ENCODE measurements around the gene MYO16.
A peak's percentile ranks its signal among the peaks of the same experiment; 100 is the strongest.

MYO16 gene

GRCh38 chr13:108961542-108962125 is 332.2 kb downstream of the MYO16 start:
- FAIRE-seq (peak; percentile 67), DNase-seq (ENCODE audit: insufficient read length, low spot score) (peak; percentile 7)
- no peak for TF ChIP-seq TAF1 (IDR thresholded peaks at IDR 0.05; ENCODE audit: low read depth, low read length)
- no peak for TF ChIP-seq PAX5 (IDR thresholded peaks at IDR 0.05; ENCODE audit: insufficient read depth, low read length, severe bottlenecking)
- TF ChIP-seq POLR2AphosphoS5 (IDR thresholded peaks at IDR 0.05; ENCODE audit: low read depth, low read length) = no peak
- no peak for TF ChIP-seq POU2F2 (IDR thresholded peaks at IDR 0.05; ENCODE audit: low read depth, low read length)
- TF ChIP-seq SPI1 (IDR thresholded peaks at IDR 0.05; ENCODE audit: low read depth, low read length) = no peak
- TF ChIP-seq POLR2A (IDR thresholded peaks at IDR 0.05; ENCODE audit: low read depth, low read length) = no peak

GRCh38 chr13:108962654-108963053 is 333.2 kb downstream of the MYO16 start:
- TF ChIP-seq POU2F2 (IDR thresholded peaks at IDR 0.05; ENCODE audit: low read depth, low read length) (no peak), TAF1 (IDR thresholded peaks at IDR 0.05; ENCODE audit: low read depth, low read length) (no peak), SPI1 (IDR thresholded peaks at IDR 0.05; ENCODE audit: low read depth, low read length) (no peak), POLR2A (IDR thresholded peaks at IDR 0.05; ENCODE audit: low read depth, low read length) (no peak), POLR2AphosphoS5 (IDR thresholded peaks at IDR 0.05; ENCODE audit: low read depth, low read length) (no peak), PAX5 (IDR thresholded peaks at IDR 0.05; ENCODE audit: insufficient read depth, low read length, severe bottlenecking) (no peak)
- no peak for DNase-seq (ENCODE audit: insufficient read length, low spot score)
- no peak for FAIRE-seq

DNA sequence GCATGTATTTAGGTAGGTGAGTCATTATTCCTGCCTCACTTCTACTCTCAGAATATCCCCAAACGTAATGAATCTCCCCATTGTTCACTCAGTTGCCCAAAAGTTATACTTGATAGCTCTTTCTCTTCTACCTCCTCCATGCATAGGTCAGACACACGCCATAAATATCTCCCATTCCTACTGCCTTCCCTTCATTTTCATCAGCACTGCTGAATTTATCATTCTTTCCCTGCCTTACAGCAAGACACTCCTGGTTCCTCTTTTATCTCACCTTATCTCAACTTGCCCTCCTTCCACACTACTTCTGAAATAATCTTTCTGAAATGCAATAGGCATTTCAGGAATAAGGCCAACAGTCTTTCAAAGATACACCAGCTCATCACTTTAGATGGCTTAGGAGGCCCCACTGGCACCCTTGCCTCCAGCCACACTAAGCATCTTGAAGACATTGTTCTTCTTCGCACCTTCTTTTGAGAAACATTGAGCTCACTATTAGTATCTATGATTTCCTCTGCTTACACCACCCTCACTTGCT is 333.9 kb downstream of the MYO16 start:
- no peak for FAIRE-seq
- TF ChIP-seq SPI1 (IDR thresholded peaks at IDR 0.05; ENCODE audit: low read depth, low read length) (no peak), POLR2A (IDR thresholded peaks at IDR 0.05; ENCODE audit: low read depth, low read length) (no peak), PAX5 (IDR thresholded peaks at IDR 0.05; ENCODE audit: insufficient read depth, low read length, severe bottlenecking) (no peak), POU2F2 (IDR thresholded peaks at IDR 0.05; ENCODE audit: low read depth, low read length) (no peak), POLR2AphosphoS5 (IDR thresholded peaks at IDR 0.05; ENCODE audit: low read depth, low read length) (no peak), TAF1 (IDR thresholded peaks at IDR 0.05; ENCODE audit: low read depth, low read length) (no peak)

GRCh38 chr13:108963846-108964600 is 334.6 kb downstream of the MYO16 start:
- no peak for TF ChIP-seq POLR2AphosphoS5 (IDR thresholded peaks at IDR 0.05; ENCODE audit: low read depth, low read length)
- TF ChIP-seq POU2F2 (IDR thresholded peaks at IDR 0.05; ENCODE audit: low read depth, low read length) = no peak
- TF ChIP-seq TAF1 (IDR thresholded peaks at IDR 0.05; ENCODE audit: low read depth, low read length) = no peak
- TF ChIP-seq PAX5 (IDR thresholded peaks at IDR 0.05; ENCODE audit: insufficient read depth, low read length, severe bottlenecking) = no peak
- TF ChIP-seq POLR2A (IDR thresholded peaks at IDR 0.05; ENCODE audit: low read depth, low read length) = no peak
- no peak for TF ChIP-seq SPI1 (IDR thresholded peaks at IDR 0.05; ENCODE audit: low read depth, low read length)
- no peak for DNase-seq (ENCODE audit: insufficient read length, low spot score)
- FAIRE-seq = no peak

More for the DNA sequence above, 333.9 kb downstream of the MYO16 start:
- DNase-seq (ENCODE audit: insufficient read length, low spot score) = no peak

DNA sequence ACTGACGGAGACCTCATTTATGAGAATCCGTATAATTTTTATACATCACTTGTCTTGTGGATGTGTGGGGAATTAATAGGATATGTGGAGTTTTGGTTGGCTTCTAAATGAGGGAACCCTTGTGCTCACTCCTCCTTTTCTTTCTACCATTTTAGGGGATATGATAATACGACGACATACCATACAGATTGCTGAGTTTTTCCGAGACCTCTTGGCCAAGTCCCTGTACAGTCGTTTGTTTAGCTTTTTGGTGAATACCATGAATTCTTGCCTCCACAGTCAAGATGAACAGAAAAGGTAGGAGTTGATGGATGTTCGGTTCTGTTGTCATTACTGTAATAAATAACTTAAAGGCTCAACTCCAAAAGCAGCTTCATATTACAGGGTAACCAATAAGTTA is 335.2 kb downstream of the MYO16 start:
- no peak for TF ChIP-seq POLR2AphosphoS5 (IDR thresholded peaks at IDR 0.05; ENCODE audit: low read depth, low read length)
- TF ChIP-seq POU2F2 (IDR thresholded peaks at IDR 0.05; ENCODE audit: low read depth, low read length) = no peak
- TF ChIP-seq TAF1 (IDR thresholded peaks at IDR 0.05; ENCODE audit: low read depth, low read length) = no peak
- TF ChIP-seq PAX5 (IDR thresholded peaks at IDR 0.05; ENCODE audit: insufficient read depth, low read length, severe bottlenecking) = no peak
- no peak for TF ChIP-seq POLR2A (IDR thresholded peaks at IDR 0.05; ENCODE audit: low read depth, low read length)
- no peak for TF ChIP-seq SPI1 (IDR thresholded peaks at IDR 0.05; ENCODE audit: low read depth, low read length)
- FAIRE-seq = no peak

GRCh38 chr13:108967371-108967770 is 338.0 kb downstream of the MYO16 start:
- FAIRE-seq (no peak), DNase-seq (ENCODE audit: insufficient read length, low spot score) (no peak)
- TF ChIP-seq SPI1 (IDR thresholded peaks at IDR 0.05; ENCODE audit: low read depth, low read length) = no peak

More for the DNA sequence above, 335.2 kb downstream of the MYO16 start:
- DNase-seq (ENCODE audit: insufficient read length, low spot score) = no peak

GRCh38 chr13:108968566-108968965 is 339.2 kb downstream of the MYO16 start:
- FAIRE-seq = no peak
- DNase-seq (ENCODE audit: insufficient read length, low spot score) = no peak
- no peak for TF ChIP-seq POLR2AphosphoS5 (IDR thresholded peaks at IDR 0.05; ENCODE audit: low read depth, low read length)
- TF ChIP-seq POU2F2 (IDR thresholded peaks at IDR 0.05; ENCODE audit: low read depth, low read length) = no peak
- no peak for TF ChIP-seq PAX5 (IDR thresholded peaks at IDR 0.05; ENCODE audit: insufficient read depth, low read length, severe bottlenecking)
- no peak for TF ChIP-seq SPI1 (IDR thresholded peaks at IDR 0.05; ENCODE audit: low read depth, low read length)
- no peak for TF ChIP-seq POLR2A (IDR thresholded peaks at IDR 0.05; ENCODE audit: low read depth, low read length)
- no peak for TF ChIP-seq TAF1 (IDR thresholded peaks at IDR 0.05; ENCODE audit: low read depth, low read length)

DNA sequence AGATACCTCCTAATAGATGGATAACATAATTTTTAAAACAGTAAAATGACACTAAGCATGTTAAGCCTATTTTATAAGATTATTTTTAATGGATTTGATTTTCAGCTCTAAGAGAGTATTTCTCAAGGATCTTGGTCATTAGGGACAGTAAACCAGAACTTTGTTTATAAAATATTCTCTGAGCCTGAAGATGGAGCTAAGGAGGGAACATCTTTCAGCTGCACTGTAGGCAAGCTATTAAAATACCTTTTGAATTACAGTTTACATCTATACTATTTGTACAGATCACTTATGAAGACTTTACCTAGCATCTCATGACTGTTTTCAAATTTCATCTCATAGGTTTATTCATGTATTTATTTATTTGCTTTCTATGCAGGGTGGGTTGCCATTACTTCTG is 345.3 kb downstream of the MYO16 start:
- DNase-seq (ENCODE audit: insufficient read length, low spot score) (no peak), FAIRE-seq (no peak)

DNA sequence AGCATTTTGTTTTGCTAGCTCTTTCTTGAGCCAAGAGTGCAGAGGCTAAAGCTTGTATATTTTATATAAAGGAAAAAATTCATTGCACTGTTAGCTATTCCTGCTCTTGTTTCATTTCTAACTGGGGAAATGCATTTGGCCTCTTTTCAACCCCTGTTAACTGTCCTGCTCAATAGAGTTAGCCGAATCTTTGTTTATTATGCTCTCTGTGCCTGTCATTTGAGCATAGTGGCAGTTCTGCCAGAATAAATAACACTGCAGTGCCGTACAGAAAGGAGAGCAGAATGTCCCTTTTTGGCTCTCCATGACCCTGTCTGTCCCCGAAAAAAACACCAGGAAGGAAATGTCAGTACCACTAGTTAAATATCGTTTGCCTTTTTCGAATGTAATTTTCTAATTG is 350.8 kb downstream of the MYO16 start:
- DNase-seq (ENCODE audit: insufficient read length, low spot score) (no peak), FAIRE-seq (no peak)
- TF ChIP-seq PAX5 (IDR thresholded peaks at IDR 0.05; ENCODE audit: insufficient read depth, low read length, severe bottlenecking) (no peak), SPI1 (IDR thresholded peaks at IDR 0.05; ENCODE audit: low read depth, low read length) (no peak), POU2F2 (IDR thresholded peaks at IDR 0.05; ENCODE audit: low read depth, low read length) (no peak), TAF1 (IDR thresholded peaks at IDR 0.05; ENCODE audit: low read depth, low read length) (no peak), POLR2AphosphoS5 (IDR thresholded peaks at IDR 0.05; ENCODE audit: low read depth, low read length) (no peak), POLR2A (IDR thresholded peaks at IDR 0.05; ENCODE audit: low read depth, low read length) (no peak)

More for the DNA sequence above, 345.3 kb downstream of the MYO16 start:
- TF ChIP-seq SPI1 (IDR thresholded peaks at IDR 0.05; ENCODE audit: low read depth, low read length) (no peak), PAX5 (IDR thresholded peaks at IDR 0.05; ENCODE audit: insufficient read depth, low read length, severe bottlenecking) (no peak), POLR2A (IDR thresholded peaks at IDR 0.05; ENCODE audit: low read depth, low read length) (no peak), POU2F2 (IDR thresholded peaks at IDR 0.05; ENCODE audit: low read depth, low read length) (no peak), POLR2AphosphoS5 (IDR thresholded peaks at IDR 0.05; ENCODE audit: low read depth, low read length) (no peak), TAF1 (IDR thresholded peaks at IDR 0.05; ENCODE audit: low read depth, low read length) (no peak)

All from GM12891 (cell line).